LNCAP (cell line): Measurements from ENCODE around the gene RAPGEF4.

Source experiments
- TF ChIP-seq, protein P1 (sequence below): fragments of 450-650 bp; IDR thresholded peaks from 2 replicates; pipeline ENCODE4 v1.5.1; 2017; ENCODE audit warnings: mild to moderate bottlenecking

RAPGEF4 gene

GRCh38 chr2:172822585-172822984, 86.9 kb downstream of the RAPGEF4 start:
- TF ChIP-seq, protein P1, sequence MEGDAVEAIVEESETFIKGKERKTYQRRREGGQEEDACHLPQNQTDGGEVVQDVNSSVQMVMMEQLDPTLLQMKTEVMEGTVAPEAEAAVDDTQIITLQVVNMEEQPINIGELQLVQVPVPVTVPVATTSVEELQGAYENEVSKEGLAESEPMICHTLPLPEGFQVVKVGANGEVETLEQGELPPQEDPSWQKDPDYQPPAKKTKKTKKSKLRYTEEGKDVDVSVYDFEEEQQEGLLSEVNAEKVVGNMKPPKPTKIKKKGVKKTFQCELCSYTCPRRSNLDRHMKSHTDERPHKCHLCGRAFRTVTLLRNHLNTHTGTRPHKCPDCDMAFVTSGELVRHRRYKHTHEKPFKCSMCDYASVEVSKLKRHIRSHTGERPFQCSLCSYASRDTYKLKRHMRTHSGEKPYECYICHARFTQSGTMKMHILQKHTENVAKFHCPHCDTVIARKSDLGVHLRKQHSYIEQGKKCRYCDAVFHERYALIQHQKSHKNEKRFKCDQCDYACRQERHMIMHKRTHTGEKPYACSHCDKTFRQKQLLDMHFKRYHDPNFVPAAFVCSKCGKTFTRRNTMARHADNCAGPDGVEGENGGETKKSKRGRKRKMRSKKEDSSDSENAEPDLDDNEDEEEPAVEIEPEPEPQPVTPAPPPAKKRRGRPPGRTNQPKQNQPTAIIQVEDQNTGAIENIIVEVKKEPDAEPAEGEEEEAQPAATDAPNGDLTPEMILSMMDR = no peak

DNA sequence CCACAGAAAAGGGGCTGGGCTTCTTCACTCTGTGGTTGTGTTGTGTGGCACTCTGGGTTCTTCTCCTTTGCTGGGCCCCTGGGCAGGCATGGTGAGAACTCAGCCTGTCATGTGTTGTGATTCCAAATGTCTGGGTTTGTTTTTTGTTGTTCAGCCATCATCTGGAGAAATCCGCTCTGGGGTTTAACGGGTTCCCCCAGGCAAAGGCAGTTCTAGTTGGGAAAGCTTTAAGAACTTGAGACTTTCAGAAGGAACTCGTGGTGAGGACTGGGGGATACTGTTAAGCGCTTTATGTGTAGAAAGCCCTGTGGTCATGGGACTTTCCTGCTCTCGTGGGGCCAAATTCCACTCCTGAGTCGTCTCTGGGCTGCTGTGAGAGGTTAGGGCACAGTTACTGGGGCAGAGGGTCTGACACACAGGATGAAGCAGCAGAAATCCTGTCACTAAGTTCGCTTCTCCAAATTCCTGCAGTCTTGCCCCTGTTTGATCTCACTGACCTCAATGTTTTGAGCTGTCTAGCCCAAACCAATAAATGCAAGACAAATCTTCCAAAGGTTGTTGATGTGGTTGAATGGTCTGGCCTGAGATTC, 87.7 kb downstream of the RAPGEF4 start:
- TF ChIP-seq, protein P1 = no peak

DNA sequence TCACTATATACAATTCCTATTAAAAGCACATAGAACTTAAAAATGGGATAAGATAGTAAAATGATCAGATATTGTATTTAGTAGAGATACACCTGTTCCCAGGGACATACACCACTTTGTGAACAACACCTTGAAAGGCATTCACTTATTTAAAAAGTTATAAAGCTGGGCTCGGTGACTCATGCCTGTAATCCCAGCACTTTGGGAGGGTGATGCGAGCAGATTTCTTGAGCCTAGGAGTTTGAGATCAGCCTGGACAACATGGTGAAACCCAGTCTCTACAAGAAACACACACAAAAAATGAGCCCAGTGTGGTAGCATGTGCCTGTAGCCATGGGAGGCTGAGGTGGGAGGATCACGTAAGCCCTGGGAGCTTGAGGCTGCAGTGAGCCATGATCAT, 90.9 kb downstream of the RAPGEF4 start:
- TF ChIP-seq, protein P1 = no peak

GRCh38 chr2:172829229-172829628, 93.6 kb downstream of the RAPGEF4 start:
- TF ChIP-seq, protein P1 = no peak

GRCh38 chr2:172830482-172830881, 94.8 kb downstream of the RAPGEF4 start:
- TF ChIP-seq, protein P1 = no peak

DNA sequence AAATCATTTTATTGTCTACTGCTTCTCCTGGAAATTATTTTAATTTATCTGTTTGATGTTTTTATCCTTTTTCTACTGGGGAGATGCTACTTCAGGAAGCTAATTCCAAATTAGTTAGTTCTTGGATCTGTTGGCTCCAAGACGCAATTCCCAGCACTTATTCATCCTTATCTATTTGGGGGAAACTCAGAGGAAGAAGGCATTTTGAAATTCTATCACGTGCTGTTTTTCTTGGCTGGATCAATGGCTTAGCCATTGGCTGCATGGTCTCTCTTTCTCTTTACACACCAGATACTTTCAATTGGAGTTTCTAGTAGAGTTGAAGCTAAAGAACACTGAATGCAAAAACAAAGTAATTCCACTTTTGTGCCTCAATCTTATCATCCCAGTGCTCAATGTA, 98.3 kb downstream of the RAPGEF4 start:
- TF ChIP-seq, protein P1 = no peak

DNA sequence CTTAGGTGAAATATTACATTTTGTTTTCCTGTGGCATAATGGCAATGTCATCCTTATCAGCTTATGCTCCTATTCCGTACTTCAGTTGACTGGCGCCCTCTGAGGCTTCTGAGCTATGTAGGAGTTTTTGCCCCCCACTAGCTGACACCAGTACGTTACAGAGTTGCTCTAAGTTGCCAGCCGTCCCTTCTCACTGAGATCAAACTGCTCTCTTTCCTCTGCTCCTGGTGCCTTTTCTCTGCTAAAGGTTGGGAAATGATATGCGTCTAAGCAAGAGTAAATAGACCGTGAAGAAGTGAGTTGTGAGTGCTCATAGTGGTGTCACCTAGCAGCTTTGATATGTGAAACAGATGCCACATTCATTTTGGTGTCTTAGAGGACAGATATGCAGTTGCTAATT, 99.2 kb downstream of the RAPGEF4 start:
- TF ChIP-seq, protein P1 = no peak

- TF ChIP-seq, protein P1 = no peak
These were observed 100.7 kb downstream of the RAPGEF4 start for GRCh38 chr2:172836347-172836821.
